Measurements from ENCODE around the gene SAFB2. TPM values are rescaled to one million over a fixed set of nuclear protein-coding genes. Genes with fewer than 3 reads are reported as not detected.

Gene SAFB2
- total and polyA plus RNA-seq, 2 of the 13 experiments (the other 11 are each of a cell fraction or from before 2014, with no cell fraction given), result 11.2 to 31.5 TPM

- no peak for TF ChIP-seq RAD51 (IDR thresholded peaks at IDR 0.05; ENCODE audit: borderline replicate concordance)
- TF ChIP-seq ZNF788 (CRISPR knock-in tag; IDR thresholded peaks at IDR 0.05; ENCODE audit: borderline replicate concordance), result peak; percentile 78; the same call in 1 of the 2 replicates
- TF ChIP-seq HNF4A (CRISPR knock-in tag; IDR thresholded peaks at IDR 0.05), result peak; percentile 100
- TF ChIP-seq PRDM10 (CRISPR knock-in tag; IDR thresholded peaks at IDR 0.05; ENCODE audit: low read depth), result 0 out of 2 replicates have a peak, but pooled peaks have one; percentile 28
- TF ChIP-seq AKAP8 (CRISPR knock-in tag; IDR thresholded peaks at IDR 0.05), result no peak
- peak; percentile 30; the same call in 1 of the 2 replicates for TF ChIP-seq SP5 (CRISPR knock-in tag; IDR thresholded peaks at IDR 0.05; ENCODE audit: borderline replicate concordance, low read depth)
- peak; percentile 91 for TF ChIP-seq PITX1 (CRISPR knock-in tag; IDR thresholded peaks at IDR 0.05)
- TF ChIP-seq NR2C2 (CRISPR knock-in tag; IDR thresholded peaks at IDR 0.05; ENCODE audit: borderline replicate concordance), result peak; percentile 65
- peak; percentile 68 for TF ChIP-seq BHLHE40 (IDR thresholded peaks at IDR 0.05; ENCODE audit: low read length)
- peak; percentile 83 for TF ChIP-seq MED1 (CRISPR knock-in tag; IDR thresholded peaks at IDR 0.05)
- TF ChIP-seq SMAD9 (CRISPR knock-in tag; IDR thresholded peaks at IDR 0.05), result no peak
- peak; percentile 60 for TF ChIP-seq ELF3 (CRISPR knock-in tag; IDR thresholded peaks at IDR 0.05)
- TF ChIP-seq ZNF768 (CRISPR knock-in tag; IDR thresholded peaks at IDR 0.05), result no peak
- TF ChIP-seq MZF1 (CRISPR knock-in tag; IDR thresholded peaks at IDR 0.05; ENCODE audit: borderline replicate concordance), result peak; percentile 90
- TF ChIP-seq ATF6 (CRISPR knock-in tag; conservative IDR thresholded peaks at IDR 0.05), result no peak
- peak; percentile 44; the same call in 1 of the 2 replicates for TF ChIP-seq CREM (IDR thresholded peaks at IDR 0.05)
- TF ChIP-seq CREM (CRISPR knock-in tag; IDR thresholded peaks at IDR 0.05), result no peak
- TF ChIP-seq IRF2 (CRISPR knock-in tag; IDR thresholded peaks at IDR 0.05), result peak; percentile 79
- no peak for TF ChIP-seq ZHX1 (CRISPR knock-in tag; IDR thresholded peaks at IDR 0.05; ENCODE audit: low read depth)
- TF ChIP-seq THRA (CRISPR knock-in tag; IDR thresholded peaks at IDR 0.05; ENCODE audit: borderline replicate concordance), result peak; percentile 72; the same call in 1 of the 2 replicates
- no peak for TF ChIP-seq CREB1 (IDR thresholded peaks at IDR 0.05)
- no peak for TF ChIP-seq CREB1 (CRISPR knock-in tag; IDR thresholded peaks at IDR 0.05)
- TF ChIP-seq ZFY (CRISPR knock-in tag; IDR thresholded peaks at IDR 0.05), result peak; percentile 84
These were observed 28.0 kb downstream of the SAFB2 start (continued) for GRCh38 chr19:5594521-5594950.
